Measurements from ENCODE around the gene MVK. TPM values are rescaled to one million over a fixed set of nuclear protein-coding genes. Genes with fewer than 3 reads are reported as not detected.

MVK gene
- total and polyA plus RNA-seq, 2 experiments from 2014 or later: 16.7 to 40.1 TPM

- TF ChIP-seq ZNF114 (CRISPR knock-in tag; IDR thresholded peaks at IDR 0.05) (no peak), REST (IDR thresholded peaks at IDR 0.05; ENCODE audit: unreplicated experiment) (no peak), NANOG (IDR thresholded peaks at IDR 0.05; ENCODE audit: borderline replicate concordance) (no peak), ETS1 (IDR thresholded peaks at IDR 0.05) (no peak), STAT1 (IDR thresholded peaks at IDR 0.05; ENCODE audit: unreplicated experiment) (no peak), POLR2AphosphoS5 (IDR thresholded peaks at IDR 0.05; ENCODE audit: low read depth) (no peak), EZH2 (IDR thresholded peaks at IDR 0.05; ENCODE audit: low read depth, unreplicated experiment) (no peak), EZH2phosphoT487 (IDR thresholded peaks at IDR 0.05; ENCODE audit: unreplicated experiment) (no peak), ZNF331 (CRISPR knock-in tag; IDR thresholded peaks at IDR 0.05; ENCODE audit: low read depth) (no peak), ZNF462 (CRISPR knock-in tag; IDR thresholded peaks at IDR 0.05) (no peak), CTCF (conservative IDR thresholded peaks at IDR 0.05; ENCODE audit: low read depth in 2 of 2) (no peak), JUNB (IDR thresholded peaks at IDR 0.05; ENCODE audit: unreplicated experiment) (no peak), CREB1 (CRISPR knock-in tag; IDR thresholded peaks at IDR 0.05; ENCODE audit: low read depth) (no peak)
- Histone ChIP-seq H3K4me3 (no peak overlapping the region), H3K27ac (ENCODE audit: low read depth) (no peak overlapping the region), H3K4me2 (no peak overlapping the region), H3K27me3 (ENCODE audit: insufficient read depth) (no peaks in the 10 kb centered on the region), H3K4me1 (ENCODE audit: insufficient read depth) (peaks cover 14% of the 10 kb centered on the region), H3K36me3 (ENCODE audit: insufficient read depth) (no peaks in the 10 kb centered on the region), H3K79me2 (replicated peaks; ENCODE audit: insufficient read depth) (no peaks in the 10 kb centered on the region), H4K20me1 (replicated peaks; ENCODE audit: insufficient read depth) (no peaks in the 10 kb centered on the region), H2AFZ (no peak overlapping the region), H3K9me2 (ENCODE audit: insufficient read depth) (no peaks in the 10 kb centered on the region), H3F3A (replicated peaks; ENCODE audit: low read depth) (no peaks in the 10 kb centered on the region)
- DNase-seq (ENCODE audit: low spot score): no peak
- Mint-ChIP-seq H3K4me1 (peaks cover 15% of the 10 kb centered on the region), H3K9me3 (no peaks in the 10 kb centered on the region), H3K4me3 (no peak overlapping the region), H3K36me3 (ENCODE audit: low read depth) (no peaks in the 10 kb centered on the region; the same call in 2 of the 3 replicates), H3K27ac (no peak overlapping the region; the same call in 1 of the 2 replicates), H3K27me3 (ENCODE audit: insufficient read depth, low read depth, poor library complexity) (peaks cover 3% of the 10 kb centered on the region)
- peak; percentile 31; the same call in 2 of the 3 replicates for ATAC-seq
Measured at GRCh38 chr12:109624467-109624866, 50.9 kb downstream of the MVK start.
